ENCODE data around the gene HMGN2.
A peak's percentile ranks its signal among the peaks of the same experiment; 100 is the strongest.
"Not testable (repeated sequence)": the region's sequence is repeated elsewhere in the genome, so short reads cannot be mapped to it uniquely, and the experiment has no call there.

The HMGN2 gene

GRCh38 chr1:26477446-26478152 is 5.4 kb downstream of the HMGN2 start:
- no peak for DNase-seq

GRCh38 chr1:26478159-26478558 is 5.9 kb downstream of the HMGN2 start:
- no peak for DNase-seq

- DNase-seq, result no peak
Observed at GRCh38 chr1:26478988-26479387, 6.7 kb downstream of the HMGN2 start.

GRCh38 chr1:26482921-26483320 is 10.7 kb downstream of the HMGN2 start:
- DNase-seq, result no peak

GRCh38 chr1:26483980-26484379 is 11.7 kb downstream of the HMGN2 start:
- DNase-seq, result no peak

- no peak for DNase-seq
Observed at GRCh38 chr1:26490155-26490554, 17.9 kb downstream of the HMGN2 start.

- DNase-seq, result no peak
Observed at GRCh38 chr1:26493267-26493666, 21.0 kb downstream of the HMGN2 start.

- no peak for DNase-seq
Observed at GRCh38 chr1:26493938-26494337, 21.7 kb downstream of the HMGN2 start.

GRCh38 chr1:26496861-26497260 is 24.6 kb downstream of the HMGN2 start:
- no peak for DNase-seq

- DNase-seq, result no peak
Observed at GRCh38 chr1:26498894-26499293, 26.7 kb downstream of the HMGN2 start.

GRCh38 chr1:26500488-26501175 is 28.4 kb downstream of the HMGN2 start:
- DNase-seq, result peak; percentile 81

GRCh38 chr1:26510711-26511110 is 38.5 kb downstream of the HMGN2 start:
- not testable (repeated sequence) for DNase-seq

GRCh38 chr1:26515836-26516235 is 43.6 kb downstream of the HMGN2 start:
- not testable (repeated sequence) for DNase-seq

- no peak for DNase-seq
Observed at GRCh38 chr1:26516987-26517765, 44.9 kb downstream of the HMGN2 start.

- no peak for DNase-seq
Observed at GRCh38 chr1:26517766-26518049, 45.5 kb downstream of the HMGN2 start.

GRCh38 chr1:26518355-26518754 is 46.1 kb downstream of the HMGN2 start:
- no peak for DNase-seq

GRCh38 chr1:26520339-26520738 is 48.1 kb downstream of the HMGN2 start:
- DNase-seq, result no peak

- DNase-seq, result no peak
Observed at GRCh38 chr1:26521669-26522030, 49.4 kb downstream of the HMGN2 start.

GRCh38 chr1:26522073-26522472 is 49.8 kb downstream of the HMGN2 start:
- no peak for DNase-seq

- no peak for DNase-seq
Observed at GRCh38 chr1:26524181-26524580, 51.9 kb downstream of the HMGN2 start.

All from midbrain (tissue), 1 donor.